Stimulated activated CD8-positive, alpha-beta memory T cell treated with anti-CD3 and anti-CD28 coated beads, Interleukin-2, amount 100 ng/mL, for 1 hour (primary cell): ENCODE results near the gene MED27.
"Not testable (repeated sequence)": the region's sequence is repeated elsewhere in the genome, so short reads cannot be mapped to it uniquely, and the experiment has no call there.

Experiments used
- DNase-seq, 2 donors: peaks; one replicate each; pipeline ENCODE4 v3.0.0-alpha.2; 2020; ENCODE audit warnings: low read depth in 2 of 2

MED27 gene

GRCh38 chr9:131923132-131923671, 156.5 kb downstream of the MED27 start:
- DNase-seq, result no peak

DNA sequence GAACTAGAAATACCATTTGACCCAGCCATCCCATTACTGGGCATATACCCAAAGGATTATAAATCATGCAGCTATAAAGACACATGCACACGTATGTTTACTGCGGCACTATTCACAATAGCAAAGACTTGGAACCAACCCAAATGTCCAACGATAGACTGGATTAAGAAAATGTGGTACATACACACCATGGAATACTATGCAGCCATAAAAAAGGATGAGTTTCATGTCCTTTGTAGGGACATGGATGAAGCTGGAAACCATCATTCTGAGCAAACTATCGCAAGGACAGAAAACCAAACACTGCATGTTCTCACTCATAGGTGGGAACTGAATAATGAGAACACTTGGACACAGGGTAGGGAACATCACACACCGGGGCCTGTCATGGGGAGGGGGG, 158.0 kb downstream of the MED27 start:
- DNase-seq, result not testable (repeated sequence)

- no peak for DNase-seq
Observed at GRCh38 chr9:131919216-131919615, 160.5 kb downstream of the MED27 start.

DNA sequence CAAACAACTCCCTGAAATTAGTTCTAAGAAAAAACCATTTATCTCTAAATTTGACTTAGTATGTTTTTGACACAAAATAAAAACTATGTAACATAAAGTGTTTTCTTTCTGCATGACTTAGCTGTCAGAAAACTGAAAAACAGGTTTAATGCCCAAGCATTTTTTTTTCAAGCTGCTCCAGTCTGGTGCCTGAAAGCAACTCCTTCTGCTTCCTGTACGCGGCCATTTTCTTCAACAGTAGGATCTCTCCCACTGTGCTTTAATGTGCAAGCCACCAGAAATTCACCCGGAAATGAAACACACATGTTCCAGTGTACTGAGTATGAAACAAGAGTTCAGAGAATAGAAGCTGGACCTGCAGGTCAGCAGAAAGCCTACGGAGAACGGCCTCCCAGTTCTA, 161.2 kb downstream of the MED27 start:
- DNase-seq, result no peak

DNA sequence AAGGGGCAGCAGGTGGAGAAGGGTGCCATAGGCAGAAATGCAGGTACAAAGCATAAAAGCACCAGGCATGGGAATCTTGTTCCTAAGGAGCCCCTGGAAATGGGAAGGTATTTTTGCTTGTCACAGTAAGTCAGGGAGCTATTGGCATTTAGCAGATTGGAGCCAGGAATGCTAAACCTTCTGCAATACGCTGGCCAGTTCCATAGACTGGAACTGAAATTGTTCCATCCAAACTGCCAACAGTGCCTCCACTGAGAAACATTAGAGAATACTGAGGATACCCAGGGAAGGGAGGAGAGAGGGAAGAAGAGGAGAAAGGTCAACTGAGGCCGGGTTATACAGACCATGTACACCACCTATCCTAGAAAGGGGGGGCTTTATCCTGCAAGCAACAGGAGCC, 162.7 kb downstream of the MED27 start:
- no peak for DNase-seq

GRCh38 chr9:131915181-131915580, 164.5 kb downstream of the MED27 start:
- no peak for DNase-seq

DNA sequence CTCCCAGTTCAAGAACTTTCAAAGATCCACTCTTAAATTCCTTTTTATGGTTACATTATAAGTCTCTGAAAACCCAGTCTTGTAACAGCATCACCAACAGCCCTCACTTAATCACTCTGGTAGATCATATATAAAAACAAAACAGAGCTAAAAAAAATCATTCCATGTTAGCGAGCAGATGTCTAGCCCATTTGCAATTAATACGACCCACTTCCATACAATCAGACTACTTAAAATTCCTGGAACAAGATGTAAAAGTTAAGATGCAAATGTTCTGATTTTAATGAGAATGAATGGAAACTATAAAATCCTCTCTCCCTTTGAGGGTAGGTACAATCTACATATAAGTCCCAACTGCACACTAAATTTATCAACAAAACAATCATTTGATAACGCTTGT, 167.0 kb downstream of the MED27 start:
- DNase-seq, result no peak

GRCh38 chr9:131912069-131912468, 167.6 kb downstream of the MED27 start:
- no peak for DNase-seq

DNA sequence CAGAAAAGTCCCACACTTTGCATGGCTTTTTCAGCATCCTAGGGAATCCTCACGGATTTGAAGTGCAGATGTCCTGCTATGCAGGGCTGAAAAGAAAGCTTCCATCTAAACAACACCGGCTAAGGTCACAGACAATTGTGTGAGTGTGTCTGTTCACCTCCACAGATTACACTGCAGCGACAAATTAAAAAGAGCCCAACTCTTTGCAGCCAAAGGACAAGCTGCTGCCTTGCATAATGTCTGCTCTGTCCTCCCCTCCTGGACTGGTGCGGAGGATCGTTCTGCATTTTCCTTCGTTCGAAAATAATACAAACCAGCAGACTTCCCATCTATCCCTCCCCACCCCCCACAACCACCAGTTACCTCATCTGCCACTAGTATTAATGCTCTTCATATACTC, 169.1 kb downstream of the MED27 start:
- DNase-seq, result no peak

- DNase-seq, result no peak
Observed at GRCh38 chr9:131905144-131905543, 174.5 kb downstream of the MED27 start.

- DNase-seq, result no peak
Observed at GRCh38 chr9:131899296-131900228, 180.1 kb downstream of the MED27 start.

DNA sequence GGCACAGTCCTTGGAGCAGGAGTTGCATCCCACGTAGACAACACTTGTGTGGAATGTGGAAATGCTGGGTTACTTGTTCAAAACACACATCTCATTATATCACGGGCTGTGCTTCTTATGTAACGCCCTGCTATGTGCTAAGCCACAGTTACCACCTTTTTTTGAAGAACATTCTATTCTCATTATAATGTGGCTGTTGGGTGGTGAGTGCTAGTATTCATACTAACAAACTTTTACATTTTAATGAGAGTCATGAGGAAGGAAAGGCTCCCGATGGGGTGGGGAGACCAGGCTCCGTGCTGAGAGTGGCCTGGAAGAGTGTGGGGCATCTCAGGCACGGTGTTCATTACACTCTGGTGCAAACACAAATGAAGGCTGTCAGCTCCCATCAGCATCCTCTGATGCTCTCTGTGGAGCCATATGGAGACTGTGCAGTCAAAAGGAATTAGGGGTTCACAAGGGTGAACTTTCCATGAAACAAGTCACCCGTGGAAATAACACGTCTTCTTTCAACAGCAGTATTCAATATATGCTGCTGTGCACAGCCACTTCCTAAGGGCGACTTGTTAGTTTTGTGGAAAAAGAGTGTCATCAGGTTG, 186.7 kb downstream of the MED27 start:
- DNase-seq, result no peak

DNA sequence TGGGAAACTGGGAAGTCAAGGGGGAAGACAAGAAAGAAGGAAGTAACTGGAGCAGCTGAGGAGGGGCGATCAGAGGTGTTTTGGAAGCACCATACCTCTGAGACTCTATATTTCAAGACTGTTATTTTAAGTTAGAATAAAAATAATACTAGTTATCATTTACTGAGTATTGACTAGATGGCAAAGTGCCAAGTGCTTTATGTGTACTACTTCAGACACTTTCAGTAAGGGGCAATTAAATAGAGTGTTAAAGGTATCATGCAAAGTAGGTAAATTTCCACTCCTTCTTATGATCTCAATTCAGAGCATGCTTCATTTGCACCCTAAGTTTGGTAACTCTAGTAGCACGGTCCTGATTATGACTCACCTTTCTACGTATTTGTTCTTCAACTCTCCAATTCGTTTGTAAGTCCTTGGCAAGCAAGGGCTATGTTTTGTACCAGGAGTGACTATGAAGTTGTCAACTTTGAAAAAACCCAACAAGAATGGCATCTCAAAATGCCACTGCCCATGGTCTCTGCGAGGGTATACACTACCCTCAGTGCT, 187.4 kb downstream of the MED27 start:
- DNase-seq, result no peak

DNA sequence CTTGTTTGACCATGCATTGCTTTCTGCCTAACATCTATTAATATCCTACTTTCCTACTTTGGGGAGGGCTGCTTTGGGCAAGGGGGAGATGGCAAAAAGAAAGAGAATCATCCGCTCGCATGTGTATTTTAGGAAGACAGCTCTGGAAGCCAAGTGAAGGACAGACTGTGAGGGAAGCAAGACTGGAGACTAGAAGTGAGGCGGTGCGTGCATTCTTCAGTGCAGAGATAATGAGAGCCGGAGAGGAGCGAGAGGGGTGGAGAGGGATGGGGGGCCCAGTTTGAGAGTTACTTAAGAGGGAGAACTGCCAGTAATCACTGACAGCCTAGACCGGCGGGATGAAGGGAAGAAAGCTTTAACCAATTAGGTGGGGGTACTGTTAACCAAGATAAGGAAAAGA, 188.1 kb downstream of the MED27 start:
- no peak for DNase-seq

- DNase-seq, result no peak
Observed at GRCh38 chr9:131889437-131890251, 190.0 kb downstream of the MED27 start.

DNA sequence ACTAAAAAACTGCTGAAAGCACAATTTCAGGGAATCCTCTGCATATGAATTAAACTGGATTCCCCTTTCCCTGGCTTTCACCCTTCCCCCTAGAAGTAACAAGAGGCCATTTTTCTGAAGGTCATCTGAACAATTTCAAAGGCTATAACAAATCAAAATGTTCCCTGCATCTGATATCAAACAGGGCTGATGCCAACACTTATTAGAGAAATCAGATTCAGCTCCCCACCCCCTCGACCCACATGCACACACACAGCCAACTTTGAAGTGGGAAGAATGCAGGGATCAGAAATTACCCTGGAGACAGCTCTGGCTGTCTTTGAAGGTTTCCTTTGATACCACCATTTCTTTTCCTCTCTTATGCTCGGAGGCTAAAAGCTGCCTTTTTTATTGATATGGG, 190.7 kb downstream of the MED27 start:
- no peak for DNase-seq

- no peak for DNase-seq
Observed at GRCh38 chr9:131887680-131888079, 192.0 kb downstream of the MED27 start.

DNA sequence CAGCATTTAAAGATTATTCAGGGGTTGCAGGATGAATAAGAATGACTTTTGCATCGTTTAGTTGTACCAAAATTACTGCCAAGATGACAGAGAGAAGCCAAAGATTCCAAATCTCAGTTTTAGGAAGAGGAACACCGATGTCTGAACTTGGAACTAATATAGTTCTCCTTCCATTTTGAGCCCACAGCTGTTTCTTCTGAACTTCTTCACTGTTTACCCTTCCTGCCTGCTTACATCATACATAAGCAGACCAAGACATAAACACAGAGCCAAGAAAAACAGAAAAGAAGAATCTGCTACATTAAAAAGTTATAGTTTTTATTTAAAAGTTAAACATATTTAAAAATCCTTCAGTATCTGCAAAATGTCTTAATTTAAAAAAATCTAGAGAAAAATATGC, 192.8 kb downstream of the MED27 start:
- DNase-seq, result no peak

DNA sequence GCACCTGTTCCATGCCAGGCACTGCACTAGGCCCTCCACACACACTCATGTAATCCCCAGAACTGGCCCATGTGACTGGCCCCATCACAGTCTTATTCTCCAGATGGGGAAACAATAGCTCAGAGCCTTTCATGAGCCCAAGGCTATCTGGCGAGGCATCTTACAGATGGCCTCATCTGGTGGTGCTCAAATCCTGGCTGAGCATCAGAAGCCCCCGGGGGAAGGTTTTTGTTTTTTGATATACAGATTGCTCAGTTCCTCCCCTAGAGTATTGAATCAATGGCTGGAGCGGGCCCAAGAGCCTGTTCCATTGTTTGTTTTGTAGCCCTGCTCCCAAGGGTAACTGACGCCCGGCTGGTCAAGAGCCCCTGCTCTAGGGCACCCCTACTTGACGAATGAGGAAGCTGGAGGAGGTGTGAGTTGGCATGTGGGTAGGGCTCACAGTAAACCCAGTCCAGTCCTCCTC, 194.5 kb downstream of the MED27 start:
- no peak for DNase-seq

DNA sequence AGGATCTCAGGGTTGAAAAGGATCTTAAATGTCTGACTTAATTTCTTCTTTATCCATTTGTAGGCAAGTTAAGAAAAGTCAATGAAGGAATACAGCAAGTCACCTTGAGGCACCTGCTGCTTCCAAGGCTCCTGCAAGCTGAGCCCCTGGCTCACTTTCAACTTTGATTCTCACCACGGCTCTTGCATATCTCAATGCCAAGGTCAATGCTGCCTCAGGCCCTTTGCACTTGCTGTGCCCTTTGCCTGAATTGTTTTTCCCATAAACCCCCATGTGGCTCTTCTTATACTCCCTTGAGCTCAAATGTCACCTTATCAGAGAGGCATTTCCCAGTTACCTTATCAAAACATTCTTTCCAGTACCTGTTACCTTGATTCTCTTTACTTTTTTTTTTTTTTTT, 195.4 kb downstream of the MED27 start:
- DNase-seq, result no peak

- DNase-seq, result no peak
Observed at GRCh38 chr9:131880833-131881583, 198.7 kb downstream of the MED27 start.
